DOHH2 (cell line): ENCODE data around the gene ABCG5.

Experiments
- H3F3A ChIP-seq: fragments of 200-600 bp; sonication (generic), shearing (Covaris generic); 2 replicates; pipeline ENCODE4 v1.6.0; 2016; ENCODE audit warnings: antibody characterized with exemption, mild to moderate bottlenecking; ENCODE audit not compliant: control insufficient read depth, insufficient read depth
- H3K27ac ChIP-seq: fragments of 200-600 bp; sonication (generic); 2 replicates; pipeline ENCODE4 v1.5.1; 2014; ENCODE audit warnings: low read depth, mild to moderate bottlenecking, low read length, moderate library complexity
- H3K27me3 ChIP-seq: fragments of 200-600 bp; sonication (generic); 2 replicates; pipeline ENCODE4 v1.6.1; 2014; ENCODE audit warnings: mild to moderate bottlenecking, low read length, mixed read lengths; ENCODE audit not compliant: control insufficient read depth
- H3K36me3 ChIP-seq: fragments of 200-600 bp; sonication (generic); 2 replicates; pipeline ENCODE4 v1.6.1; 2014; ENCODE audit warnings: mild to moderate bottlenecking, low read length, moderate library complexity, mixed read lengths; ENCODE audit not compliant: control insufficient read depth
- H3K4me1 ChIP-seq: fragments of 200-600 bp; sonication (generic); 2 replicates; pipeline ENCODE4 v1.6.1; 2014; ENCODE audit warnings: mild to moderate bottlenecking, low read length, mixed read lengths; ENCODE audit not compliant: control insufficient read depth
- H3K4me2 ChIP-seq: fragments of 200-600 bp; sonication (generic); 2 replicates; pipeline ENCODE4 v1.6.0; 2014; ENCODE audit warnings: mild to moderate bottlenecking, low read length, moderate library complexity
- H3K4me3 ChIP-seq: fragments of 200-600 bp; sonication (generic); 2 replicates; pipeline ENCODE4 v1.5.1; 2014; ENCODE audit warnings: mild to moderate bottlenecking, low read length, mixed read lengths
- H3K79me2 ChIP-seq: fragments of 200-600 bp; sonication (generic); 2 replicates; pipeline ENCODE4 v1.6.1; 2014; ENCODE audit warnings: mild to moderate bottlenecking, low read length, mixed read lengths; ENCODE audit not compliant: control insufficient read depth
- H3K9me2 ChIP-seq: fragments of 200-600 bp; sonication (generic); replicated peaks from 2 replicates; pipeline ENCODE4 v1.6.1; 2014; ENCODE audit warnings: mild to moderate bottlenecking, low read length, mixed read lengths; ENCODE audit not compliant: control insufficient read depth
- H3K9me3 ChIP-seq: fragments of 200-600 bp; sonication (generic); 2 replicates; pipeline ENCODE4 v1.6.1; 2014; ENCODE audit warnings: antibody characterized with exemption, low read length, mixed read lengths; ENCODE audit not compliant: control insufficient read depth, insufficient read depth
- H4K20me1 ChIP-seq: fragments of 200-600 bp; sonication (generic); 2 replicates; pipeline ENCODE4 v1.6.0; 2014; ENCODE audit warnings: low read depth, mild to moderate bottlenecking, antibody characterized with exemption, low read length, moderate library complexity; ENCODE audit not compliant: control insufficient read depth, insufficient read depth
- EZH2phosphoT487 ChIP-seq: fragments of 200-600 bp; sonication (generic); IDR thresholded peaks from 2 replicates; pipeline ENCODE4 v1.6.1; 2017; ENCODE audit warnings: borderline replicate concordance, mild to moderate bottlenecking, antibody characterized with exemption, low read length, moderate library complexity, mixed read lengths
- TF ChIP-seq, protein P1 (sequence below): fragments of 200-600 bp; sonication (generic); IDR thresholded peaks from one replicate; pipeline ENCODE4 v1.5.1; 2014; ENCODE audit warnings: antibody characterized with exemption, mild to moderate bottlenecking, low read depth, low read length; ENCODE audit not compliant: poor library complexity, severe bottlenecking

The ABCG5 gene

GRCh38 chr2:43848214-43848613 is 9.6 kb upstream of the ABCG5 start:
- TF ChIP-seq, protein P1, sequence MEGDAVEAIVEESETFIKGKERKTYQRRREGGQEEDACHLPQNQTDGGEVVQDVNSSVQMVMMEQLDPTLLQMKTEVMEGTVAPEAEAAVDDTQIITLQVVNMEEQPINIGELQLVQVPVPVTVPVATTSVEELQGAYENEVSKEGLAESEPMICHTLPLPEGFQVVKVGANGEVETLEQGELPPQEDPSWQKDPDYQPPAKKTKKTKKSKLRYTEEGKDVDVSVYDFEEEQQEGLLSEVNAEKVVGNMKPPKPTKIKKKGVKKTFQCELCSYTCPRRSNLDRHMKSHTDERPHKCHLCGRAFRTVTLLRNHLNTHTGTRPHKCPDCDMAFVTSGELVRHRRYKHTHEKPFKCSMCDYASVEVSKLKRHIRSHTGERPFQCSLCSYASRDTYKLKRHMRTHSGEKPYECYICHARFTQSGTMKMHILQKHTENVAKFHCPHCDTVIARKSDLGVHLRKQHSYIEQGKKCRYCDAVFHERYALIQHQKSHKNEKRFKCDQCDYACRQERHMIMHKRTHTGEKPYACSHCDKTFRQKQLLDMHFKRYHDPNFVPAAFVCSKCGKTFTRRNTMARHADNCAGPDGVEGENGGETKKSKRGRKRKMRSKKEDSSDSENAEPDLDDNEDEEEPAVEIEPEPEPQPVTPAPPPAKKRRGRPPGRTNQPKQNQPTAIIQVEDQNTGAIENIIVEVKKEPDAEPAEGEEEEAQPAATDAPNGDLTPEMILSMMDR: no peak
- TF ChIP-seq EZH2phosphoT487: no peak
- no peaks in the 10 kb centered on the region for H3K9me2 ChIP-seq
- no peaks in the 10 kb centered on the region for H3K27me3 ChIP-seq
- H4K20me1 ChIP-seq: no peaks in the 10 kb centered on the region
- no peaks in the 10 kb centered on the region for H3K9me3 ChIP-seq
- H3K79me2 ChIP-seq: no peaks in the 10 kb centered on the region
- no peak overlapping the region for H3K4me3 ChIP-seq
- no peaks in the 10 kb centered on the region for H3F3A ChIP-seq
- H3K4me1 ChIP-seq: peaks cover 9% of the 10 kb centered on the region
- H3K4me2 ChIP-seq: peak overlapping the region; percentile 10; the same call in 1 of the 2 replicates
- H3K27ac ChIP-seq: no peak overlapping the region
- no peaks in the 10 kb centered on the region for H3K36me3 ChIP-seq

DNA sequence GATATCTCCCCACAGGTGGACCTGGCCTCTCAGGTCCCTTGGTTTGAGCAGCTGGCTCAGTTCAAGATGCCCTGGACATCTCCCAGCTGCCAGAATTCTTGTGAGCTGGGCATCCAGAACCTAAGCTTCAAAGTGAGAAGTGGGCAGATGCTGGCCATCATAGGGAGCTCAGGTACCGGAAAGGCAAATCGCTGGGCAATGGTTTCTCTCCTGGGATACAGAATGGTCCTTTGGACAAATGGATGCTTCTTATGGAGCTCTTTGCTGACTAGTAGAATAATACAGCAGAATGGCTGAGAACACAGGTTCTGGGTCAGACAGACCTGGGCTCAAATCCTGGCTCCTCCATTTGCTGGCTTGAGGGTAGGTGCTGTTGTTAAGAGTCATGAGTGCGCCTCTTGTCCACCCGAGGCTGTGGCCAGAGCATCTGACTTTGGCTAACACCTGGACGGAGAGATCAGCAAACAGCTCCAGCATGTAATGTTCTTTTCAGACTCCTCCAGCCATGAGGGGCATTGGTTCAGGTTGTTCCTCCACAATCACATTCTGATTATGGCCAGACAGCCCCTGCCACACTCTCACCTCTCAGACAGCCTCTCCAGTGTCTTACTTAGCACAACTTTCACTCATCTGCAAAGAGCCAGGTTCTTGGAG is 7.6 kb upstream of the ABCG5 start:
- Histone ChIP-seq H3K36me3 (no peaks in the 10 kb centered on the region), H3K4me2 (no peak overlapping the region), H3K4me1 (peaks cover 9% of the 10 kb centered on the region), H3K9me3 (no peaks in the 10 kb centered on the region), H3K27ac (no peak overlapping the region), H3K4me3 (no peak overlapping the region), H4K20me1 (no peaks in the 10 kb centered on the region), H3K9me2 (no peaks in the 10 kb centered on the region), H3K79me2 (no peaks in the 10 kb centered on the region), H3F3A (no peaks in the 10 kb centered on the region), H3K27me3 (peaks cover 3% of the 10 kb centered on the region; the same call in 1 of the 2 replicates)
- no peak for TF ChIP-seq EZH2phosphoT487
- TF ChIP-seq, protein P1: no peak

DNA sequence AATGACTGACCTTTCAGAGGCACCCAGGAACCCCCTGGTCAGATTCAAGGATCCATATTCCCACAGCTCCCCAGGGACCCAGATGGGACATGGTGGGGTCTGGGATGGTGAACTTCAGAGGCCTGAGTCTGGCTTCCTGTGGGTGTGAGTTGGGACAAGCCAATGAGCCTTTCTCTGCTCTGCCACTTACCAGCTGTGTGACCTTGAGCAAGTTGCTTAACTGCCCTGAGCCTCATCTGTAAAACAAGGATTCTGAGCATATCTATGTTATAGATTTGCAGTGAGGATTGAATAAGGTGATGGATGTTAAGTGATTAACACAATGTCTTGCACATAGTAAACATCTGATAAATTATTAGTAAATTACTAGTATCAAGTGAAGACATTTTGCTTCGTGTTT is 6.5 kb upstream of the ABCG5 start:
- Histone ChIP-seq H3K27me3 (peaks cover 3% of the 10 kb centered on the region; the same call in 1 of the 2 replicates), H3K4me3 (no peak overlapping the region), H3K79me2 (no peaks in the 10 kb centered on the region), H3K27ac (no peak overlapping the region), H3K36me3 (no peaks in the 10 kb centered on the region), H4K20me1 (no peaks in the 10 kb centered on the region), H3F3A (no peaks in the 10 kb centered on the region), H3K4me2 (no peak overlapping the region), H3K4me1 (peaks cover 9% of the 10 kb centered on the region), H3K9me2 (no peaks in the 10 kb centered on the region), H3K9me3 (no peaks in the 10 kb centered on the region)
- TF ChIP-seq EZH2phosphoT487: no peak
- TF ChIP-seq, protein P1: no peak
